HepG2 (cell line): ENCODE measurements around the gene GADD45GIP1. TPM values are rescaled to one million over a fixed set of nuclear protein-coding genes. Genes with fewer than 3 reads are reported as not detected.
A peak's percentile ranks its signal among the peaks of the same experiment; 100 is the strongest.

Source experiments
- HCFC1 ChIP-seq: fragments of 150-350 bp; IDR thresholded peaks from 2 replicates; pipeline ENCODE4 v1.6.1; 2014; ENCODE audit warnings: low read depth, low read length
- TCF7L2 ChIP-seq: IDR thresholded peaks from 2 replicates; pipeline ENCODE4 v1.6.1; 2011; ENCODE audit warnings: mild to moderate bottlenecking, low read depth, low read length, moderate library complexity
- polyA plus RNA-seq, 8 experiments: library from polyadenylated mRNA; depleted of rRNA in 3 of 8; stranded (reverse) in 7 of 8; unstranded in 1 of 8; fragments of >200 nt; fragmentation: Illumina TruSeq in 4 of 8; extraction: Trizol in 4 of 8; gene quantifications; 2 replicates each; pipeline versions ENCODE4 v1.2.1 to v1.2.3, GENCODE V29; 2011 to 2016; ENCODE audit warnings: low read depth in 4 of 8, missing spikeins in 1 of 8, mixed read lengths in 1 of 8; ENCODE audit not compliant: insufficient read depth in 1 of 8
- total RNA-seq, 5 experiments: library from RNA; depleted of rRNA; stranded (reverse); fragments of >200 nt; fragmentation: Illumina TruSeq; extraction: Trizol; gene quantifications; 2 replicates each; pipeline ENCODE4 v1.2.3, GENCODE V29; 2016; ENCODE audit warnings: low read depth in 1 of 5
- TF ChIP-seq, protein P1 (sequence below): sonication (generic); formaldehyde crosslinking; IDR thresholded peaks from 2 replicates; pipeline ENCODE4 v1.5.1; 2020; ENCODE audit warnings: mild to moderate bottlenecking, missing genetic modification reagents, moderate library complexity
- TF ChIP-seq, protein P2 (sequence below): sonication (generic); formaldehyde crosslinking; conservative IDR thresholded peaks from 2 replicates; pipeline ENCODE4 v1.8.1; 2023; ENCODE audit warnings: missing genetic modification reagents

Gene GADD45GIP1
- total and polyA plus RNA-seq, 2 of the 13 experiments (the other 11 are each of a cell fraction or from before 2014, with no cell fraction given), result 24.6 to 30.7 TPM

DNA sequence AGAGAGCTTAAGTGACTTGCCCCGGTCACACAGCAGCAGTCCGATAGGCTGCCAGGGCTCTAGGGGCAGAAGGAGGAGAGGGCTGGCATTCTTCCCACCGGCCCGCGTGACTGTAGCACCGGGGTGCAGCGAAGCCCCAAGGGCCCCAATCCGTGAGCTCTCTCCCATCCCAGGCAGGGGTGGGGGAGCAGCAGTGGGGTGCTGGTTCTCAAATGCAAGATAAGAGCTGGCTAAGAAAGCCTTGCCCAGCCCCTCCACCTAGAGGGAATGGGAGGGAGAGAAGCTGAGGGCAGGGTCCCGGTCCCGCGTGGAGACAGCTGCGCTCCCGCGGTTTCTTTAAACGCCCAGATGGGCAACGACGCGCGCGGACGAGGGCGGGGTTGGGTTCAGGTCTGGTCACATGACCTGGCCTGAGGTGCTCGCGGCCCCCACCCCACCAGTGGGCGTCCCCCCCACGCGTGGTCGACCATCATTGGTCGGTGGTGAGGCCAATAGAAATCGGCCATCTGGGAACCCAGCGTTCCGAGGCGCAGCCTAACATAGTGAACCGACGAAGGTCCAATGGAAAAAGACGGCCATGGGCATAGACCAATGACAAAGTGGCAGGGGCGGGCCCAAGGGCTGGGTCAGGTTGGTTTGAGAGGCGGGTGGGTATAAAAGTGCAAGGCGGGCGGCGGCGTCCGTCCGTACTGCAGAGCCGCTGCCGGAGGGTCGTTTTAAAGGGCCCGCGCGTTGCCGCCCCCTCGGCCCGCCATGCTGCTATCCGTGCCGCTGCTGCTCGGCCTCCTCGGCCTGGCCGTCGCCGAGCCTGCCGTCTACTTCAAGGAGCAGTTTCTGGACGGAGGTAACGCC, 18.9 kb downstream of the GADD45GIP1 start, which contains the start of gene CALR (continued):
- TF ChIP-seq, protein P1, sequence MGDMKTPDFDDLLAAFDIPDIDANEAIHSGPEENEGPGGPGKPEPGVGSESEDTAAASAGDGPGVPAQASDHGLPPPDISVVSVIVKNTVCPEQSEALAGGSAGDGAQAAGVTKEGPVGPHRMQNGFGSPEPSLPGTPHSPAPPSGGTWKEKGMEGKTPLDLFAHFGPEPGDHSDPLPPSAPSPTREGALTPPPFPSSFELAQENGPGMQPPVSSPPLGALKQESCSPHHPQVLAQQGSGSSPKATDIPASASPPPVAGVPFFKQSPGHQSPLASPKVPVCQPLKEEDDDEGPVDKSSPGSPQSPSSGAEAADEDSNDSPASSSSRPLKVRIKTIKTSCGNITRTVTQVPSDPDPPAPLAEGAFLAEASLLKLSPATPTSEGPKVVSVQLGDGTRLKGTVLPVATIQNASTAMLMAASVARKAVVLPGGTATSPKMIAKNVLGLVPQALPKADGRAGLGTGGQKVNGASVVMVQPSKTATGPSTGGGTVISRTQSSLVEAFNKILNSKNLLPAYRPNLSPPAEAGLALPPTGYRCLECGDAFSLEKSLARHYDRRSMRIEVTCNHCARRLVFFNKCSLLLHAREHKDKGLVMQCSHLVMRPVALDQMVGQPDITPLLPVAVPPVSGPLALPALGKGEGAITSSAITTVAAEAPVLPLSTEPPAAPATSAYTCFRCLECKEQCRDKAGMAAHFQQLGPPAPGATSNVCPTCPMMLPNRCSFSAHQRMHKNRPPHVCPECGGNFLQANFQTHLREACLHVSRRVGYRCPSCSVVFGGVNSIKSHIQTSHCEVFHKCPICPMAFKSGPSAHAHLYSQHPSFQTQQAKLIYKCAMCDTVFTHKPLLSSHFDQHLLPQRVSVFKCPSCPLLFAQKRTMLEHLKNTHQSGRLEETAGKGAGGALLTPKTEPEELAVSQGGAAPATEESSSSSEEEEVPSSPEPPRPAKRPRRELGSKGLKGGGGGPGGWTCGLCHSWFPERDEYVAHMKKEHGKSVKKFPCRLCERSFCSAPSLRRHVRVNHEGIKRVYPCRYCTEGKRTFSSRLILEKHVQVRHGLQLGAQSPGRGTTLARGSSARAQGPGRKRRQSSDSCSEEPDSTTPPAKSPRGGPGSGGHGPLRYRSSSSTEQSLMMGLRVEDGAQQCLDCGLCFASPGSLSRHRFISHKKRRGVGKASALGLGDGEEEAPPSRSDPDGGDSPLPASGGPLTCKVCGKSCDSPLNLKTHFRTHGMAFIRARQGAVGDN, result peak; percentile 70
- TF ChIP-seq TCF7L2, result no peak
- TF ChIP-seq, protein P2, sequence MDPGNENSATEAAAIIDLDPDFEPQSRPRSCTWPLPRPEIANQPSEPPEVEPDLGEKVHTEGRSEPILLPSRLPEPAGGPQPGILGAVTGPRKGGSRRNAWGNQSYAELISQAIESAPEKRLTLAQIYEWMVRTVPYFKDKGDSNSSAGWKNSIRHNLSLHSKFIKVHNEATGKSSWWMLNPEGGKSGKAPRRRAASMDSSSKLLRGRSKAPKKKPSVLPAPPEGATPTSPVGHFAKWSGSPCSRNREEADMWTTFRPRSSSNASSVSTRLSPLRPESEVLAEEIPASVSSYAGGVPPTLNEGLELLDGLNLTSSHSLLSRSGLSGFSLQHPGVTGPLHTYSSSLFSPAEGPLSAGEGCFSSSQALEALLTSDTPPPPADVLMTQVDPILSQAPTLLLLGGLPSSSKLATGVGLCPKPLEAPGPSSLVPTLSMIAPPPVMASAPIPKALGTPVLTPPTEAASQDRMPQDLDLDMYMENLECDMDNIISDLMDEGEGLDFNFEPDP (CRISPR knock-in tag), result no peak
- TF ChIP-seq HCFC1, result peak; percentile 3; the same call in 1 of the 2 replicates
